Measurements from ENCODE around the gene CTNNBL1.

GRCh38 chr20:37915434-37915787 is 221.6 kb downstream of the CTNNBL1 start:
- no peak for TF ChIP-seq FOXP2 (optimal IDR thresholded peaks at IDR 0.05; ENCODE audit: control extremely low read depth, extremely low read length, insufficient read depth)
- TF ChIP-seq EZH2 (IDR thresholded peaks at IDR 0.05): no peak
